Measurements from ENCODE around the gene RELL2.

DNA sequence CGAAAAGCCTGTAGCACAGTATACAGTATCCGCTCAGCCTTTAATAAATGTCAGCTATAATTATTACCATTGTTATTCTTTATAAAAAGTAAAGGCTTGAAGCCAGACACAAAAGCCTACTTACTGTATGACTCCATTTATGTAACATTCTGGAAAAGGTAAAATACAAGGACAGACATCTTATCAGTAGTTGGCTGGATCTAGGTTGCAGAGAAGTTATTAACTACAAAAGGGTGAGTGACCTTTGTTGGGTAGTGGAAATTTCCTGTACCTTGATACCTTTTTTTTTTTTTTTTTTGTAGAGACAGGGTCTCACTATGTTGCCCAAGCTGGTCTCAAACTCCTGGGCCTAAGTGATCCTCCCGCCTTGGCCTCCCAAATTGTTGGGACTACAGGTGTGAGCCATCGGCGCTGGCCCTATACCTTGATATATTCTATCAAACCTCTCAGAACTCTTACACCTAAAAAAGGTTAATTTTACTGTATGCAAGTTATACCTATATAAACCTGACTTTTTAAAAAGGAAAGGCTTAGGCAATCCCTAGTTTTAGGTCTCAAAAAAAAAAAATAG is 6.1 kb upstream of the RELL2 start:
- TF ChIP-seq POLR2AphosphoS5 (IDR thresholded peaks at IDR 0.05; ENCODE audit: low read depth) (no peak), GABPA (IDR thresholded peaks at IDR 0.05; ENCODE audit: low read depth) (no peak)
- TF ChIP-seq, protein P1, sequence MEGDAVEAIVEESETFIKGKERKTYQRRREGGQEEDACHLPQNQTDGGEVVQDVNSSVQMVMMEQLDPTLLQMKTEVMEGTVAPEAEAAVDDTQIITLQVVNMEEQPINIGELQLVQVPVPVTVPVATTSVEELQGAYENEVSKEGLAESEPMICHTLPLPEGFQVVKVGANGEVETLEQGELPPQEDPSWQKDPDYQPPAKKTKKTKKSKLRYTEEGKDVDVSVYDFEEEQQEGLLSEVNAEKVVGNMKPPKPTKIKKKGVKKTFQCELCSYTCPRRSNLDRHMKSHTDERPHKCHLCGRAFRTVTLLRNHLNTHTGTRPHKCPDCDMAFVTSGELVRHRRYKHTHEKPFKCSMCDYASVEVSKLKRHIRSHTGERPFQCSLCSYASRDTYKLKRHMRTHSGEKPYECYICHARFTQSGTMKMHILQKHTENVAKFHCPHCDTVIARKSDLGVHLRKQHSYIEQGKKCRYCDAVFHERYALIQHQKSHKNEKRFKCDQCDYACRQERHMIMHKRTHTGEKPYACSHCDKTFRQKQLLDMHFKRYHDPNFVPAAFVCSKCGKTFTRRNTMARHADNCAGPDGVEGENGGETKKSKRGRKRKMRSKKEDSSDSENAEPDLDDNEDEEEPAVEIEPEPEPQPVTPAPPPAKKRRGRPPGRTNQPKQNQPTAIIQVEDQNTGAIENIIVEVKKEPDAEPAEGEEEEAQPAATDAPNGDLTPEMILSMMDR (IDR thresholded peaks at IDR 0.05; ENCODE audit: insufficient read depth, low read length) = no peak
- TF ChIP-seq, protein P2, sequence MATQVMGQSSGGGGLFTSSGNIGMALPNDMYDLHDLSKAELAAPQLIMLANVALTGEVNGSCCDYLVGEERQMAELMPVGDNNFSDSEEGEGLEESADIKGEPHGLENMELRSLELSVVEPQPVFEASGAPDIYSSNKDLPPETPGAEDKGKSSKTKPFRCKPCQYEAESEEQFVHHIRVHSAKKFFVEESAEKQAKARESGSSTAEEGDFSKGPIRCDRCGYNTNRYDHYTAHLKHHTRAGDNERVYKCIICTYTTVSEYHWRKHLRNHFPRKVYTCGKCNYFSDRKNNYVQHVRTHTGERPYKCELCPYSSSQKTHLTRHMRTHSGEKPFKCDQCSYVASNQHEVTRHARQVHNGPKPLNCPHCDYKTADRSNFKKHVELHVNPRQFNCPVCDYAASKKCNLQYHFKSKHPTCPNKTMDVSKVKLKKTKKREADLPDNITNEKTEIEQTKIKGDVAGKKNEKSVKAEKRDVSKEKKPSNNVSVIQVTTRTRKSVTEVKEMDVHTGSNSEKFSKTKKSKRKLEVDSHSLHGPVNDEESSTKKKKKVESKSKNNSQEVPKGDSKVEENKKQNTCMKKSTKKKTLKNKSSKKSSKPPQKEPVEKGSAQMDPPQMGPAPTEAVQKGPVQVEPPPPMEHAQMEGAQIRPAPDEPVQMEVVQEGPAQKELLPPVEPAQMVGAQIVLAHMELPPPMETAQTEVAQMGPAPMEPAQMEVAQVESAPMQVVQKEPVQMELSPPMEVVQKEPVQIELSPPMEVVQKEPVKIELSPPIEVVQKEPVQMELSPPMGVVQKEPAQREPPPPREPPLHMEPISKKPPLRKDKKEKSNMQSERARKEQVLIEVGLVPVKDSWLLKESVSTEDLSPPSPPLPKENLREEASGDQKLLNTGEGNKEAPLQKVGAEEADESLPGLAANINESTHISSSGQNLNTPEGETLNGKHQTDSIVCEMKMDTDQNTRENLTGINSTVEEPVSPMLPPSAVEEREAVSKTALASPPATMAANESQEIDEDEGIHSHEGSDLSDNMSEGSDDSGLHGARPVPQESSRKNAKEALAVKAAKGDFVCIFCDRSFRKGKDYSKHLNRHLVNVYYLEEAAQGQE (IDR thresholded peaks at IDR 0.05; ENCODE audit: insufficient replicate concordance, low read depth) = no peak
